ENCODE data around the gene DNAJA2.

DNAJA2 gene

DNA sequence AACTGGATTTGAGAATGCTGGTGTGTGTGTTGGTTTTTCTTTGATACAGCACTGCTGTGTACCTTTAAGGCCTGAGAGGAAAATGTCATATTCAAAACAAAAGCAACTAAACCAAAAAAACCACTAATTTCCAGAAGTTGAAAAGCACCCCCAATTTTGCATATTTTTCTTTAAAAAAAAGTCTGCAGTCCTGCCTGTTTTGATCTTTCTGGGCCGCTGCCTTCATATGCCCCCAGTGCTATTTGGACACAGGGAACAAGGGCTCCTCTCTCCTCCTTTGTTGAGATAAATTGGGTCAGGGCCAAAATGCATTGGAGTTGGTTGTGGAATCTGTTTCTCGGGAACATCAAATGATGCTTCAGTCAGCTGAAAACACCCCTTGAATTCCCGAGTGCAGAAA lies 62.4 kb downstream of the DNAJA2 start:
- TF ChIP-seq, protein P1, sequence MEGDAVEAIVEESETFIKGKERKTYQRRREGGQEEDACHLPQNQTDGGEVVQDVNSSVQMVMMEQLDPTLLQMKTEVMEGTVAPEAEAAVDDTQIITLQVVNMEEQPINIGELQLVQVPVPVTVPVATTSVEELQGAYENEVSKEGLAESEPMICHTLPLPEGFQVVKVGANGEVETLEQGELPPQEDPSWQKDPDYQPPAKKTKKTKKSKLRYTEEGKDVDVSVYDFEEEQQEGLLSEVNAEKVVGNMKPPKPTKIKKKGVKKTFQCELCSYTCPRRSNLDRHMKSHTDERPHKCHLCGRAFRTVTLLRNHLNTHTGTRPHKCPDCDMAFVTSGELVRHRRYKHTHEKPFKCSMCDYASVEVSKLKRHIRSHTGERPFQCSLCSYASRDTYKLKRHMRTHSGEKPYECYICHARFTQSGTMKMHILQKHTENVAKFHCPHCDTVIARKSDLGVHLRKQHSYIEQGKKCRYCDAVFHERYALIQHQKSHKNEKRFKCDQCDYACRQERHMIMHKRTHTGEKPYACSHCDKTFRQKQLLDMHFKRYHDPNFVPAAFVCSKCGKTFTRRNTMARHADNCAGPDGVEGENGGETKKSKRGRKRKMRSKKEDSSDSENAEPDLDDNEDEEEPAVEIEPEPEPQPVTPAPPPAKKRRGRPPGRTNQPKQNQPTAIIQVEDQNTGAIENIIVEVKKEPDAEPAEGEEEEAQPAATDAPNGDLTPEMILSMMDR (IDR thresholded peaks at IDR 0.05), result no peak
- H3K4me3 ChIP-seq, result no peak overlapping the region
- DNase-seq, result no peak
- H3K4me1 ChIP-seq, result peaks cover 0 to 4% (median 0%) of the 10 kb centered on the region in 4 donors
- H3K27me3 ChIP-seq, result no peaks in the 10 kb centered on the region
- intact Hi-C loops (cut with DNase I; ENCODE audit: low total_unique reads), result no loop called here
- H3K36me3 ChIP-seq, result peaks cover 0 to 57% (median 5%) of the 10 kb centered on the region in 3 donors
- no peak overlapping the region for H3K27ac ChIP-seq
- H3K9me3 ChIP-seq, result no peaks in the 10 kb centered on the region

- peak in 1 of 2 donors; percentile 33 for DNase-seq
- no peaks in the 10 kb centered on the region for H3K9me3 ChIP-seq
- H3K27me3 ChIP-seq, result no peaks in the 10 kb centered on the region
- no peak overlapping the region for H3K4me3 ChIP-seq
- H3K4me1 ChIP-seq, result peaks cover 0 to 4% (median 0%) of the 10 kb centered on the region in 4 donors
- intact Hi-C loops (cut with DNase I; ENCODE audit: low total_unique reads), result loop anchor here (2.0 to 5.0 kb wide), 2 partner anchors 54 to 236 kb away; no protein-coding TSS in a partner anchor
- TF ChIP-seq, protein P1 (IDR thresholded peaks at IDR 0.05), result peak; percentile 55 to 76
- H3K36me3 ChIP-seq, result peaks cover 0 to 45% (median 5%) of the 10 kb centered on the region in 3 donors
- H3K27ac ChIP-seq, result no peak overlapping the region
These were observed 64.7 kb downstream of the DNAJA2 start for GRCh38 chr16:46908540-46909372.

- H3K9me3 ChIP-seq, result no peaks in the 10 kb centered on the region
- H3K27ac ChIP-seq, result no peak overlapping the region
- no peaks in the 10 kb centered on the region for H3K27me3 ChIP-seq
- DNase-seq, result no peak
- H3K4me3 ChIP-seq, result no peak overlapping the region
- peaks cover 0 to 4% (median 0%) of the 10 kb centered on the region in 4 donors for H3K4me1 ChIP-seq
- TF ChIP-seq, protein P1 (IDR thresholded peaks at IDR 0.05), result no peak
- intact Hi-C loops (cut with DNase I; ENCODE audit: low total_unique reads), result loop anchor here (5.0 kb wide), 1 partner anchor 235 kb away; no protein-coding TSS in a partner anchor
- H3K36me3 ChIP-seq, result peaks cover 0 to 36% (median 5%) of the 10 kb centered on the region in 3 donors
These were observed 66.3 kb downstream of the DNAJA2 start for GRCh38 chr16:46907061-46907774.

DNA sequence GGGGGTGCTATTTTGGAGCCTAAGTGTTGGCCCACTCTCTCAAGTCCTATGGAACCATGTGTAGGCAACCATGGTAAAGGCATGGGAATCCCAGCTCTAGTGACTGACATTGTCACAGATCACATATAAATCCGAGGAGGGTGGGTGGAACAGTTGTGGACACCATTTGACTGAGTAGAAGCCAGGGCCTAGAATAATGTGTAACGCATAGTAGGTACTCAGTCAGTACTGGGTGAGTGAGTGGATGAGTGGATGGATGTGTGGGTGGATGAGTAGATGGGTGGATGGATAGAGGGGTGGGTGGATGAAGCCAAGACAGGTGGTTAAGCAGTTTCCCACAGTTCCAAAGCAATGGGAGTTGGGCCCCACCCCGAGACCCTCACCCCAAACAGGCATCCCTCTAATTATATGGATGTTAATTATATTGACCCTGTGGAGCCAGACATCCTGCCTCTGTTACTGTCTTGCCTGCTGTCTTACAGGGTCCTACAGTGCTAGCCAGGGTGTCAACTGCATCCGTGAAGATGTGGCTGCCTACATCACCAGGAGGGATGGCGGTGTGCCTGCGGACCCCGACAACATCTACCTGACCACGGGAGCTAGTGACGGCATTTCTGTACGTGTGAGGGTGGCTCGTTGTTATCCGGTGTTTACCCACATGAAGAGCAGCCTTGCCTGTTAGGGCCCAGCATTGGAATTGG lies 67.0 kb downstream of the DNAJA2 start:
- Histone ChIP-seq H3K36me3 (peaks cover 0 to 29% (median 3%) of the 10 kb centered on the region in 3 donors), H3K4me1 (peaks cover 0 to 4% (median 0%) of the 10 kb centered on the region in 4 donors), H3K4me3 (no peak overlapping the region), H3K27ac (no peak overlapping the region), H3K27me3 (no peaks in the 10 kb centered on the region), H3K9me3 (no peaks in the 10 kb centered on the region)
- TF ChIP-seq, protein P1 (IDR thresholded peaks at IDR 0.05), result no peak
- DNase-seq, result no peak
- intact Hi-C loops (cut with DNase I; ENCODE audit: low total_unique reads), result loop anchor here (5.0 kb wide), 1 partner anchor 234 kb away; no protein-coding TSS in a partner anchor

All from tibial artery (tissue), 4 donors.